RWPE1 (cell line): ENCODE results near the gene RNF123.

Experiments used
- CTCF ChIA-PET: fragments of 350-600 bp; sonication (Branson Sonifier 250); formaldehyde crosslinking; extraction: SDS; loops from one replicate; lab custom pipeline; 2021; lab: Yijun Ruan, JAX
- POLR2A ChIA-PET: fragments of 400-600 bp; formaldehyde crosslinking; extraction: SDS; loops from one replicate; lab custom pipeline; 2020; ENCODE audit warnings: antibody characterized with exemption; ENCODE audit not compliant: low non-redundant PET; lab: Yijun Ruan, JAX
- DNase-seq: peaks from one replicate; pipeline ENCODE4 v3.0.0; 2012; ENCODE audit warnings: low spot score
- H3K27ac ChIP-seq: fragments of 450-650 bp; 2 replicates; pipeline ENCODE4 v1.5.1; 2017
- TF ChIP-seq, protein P1 (sequence below): fragments of 450-650 bp; conservative IDR thresholded peaks from 2 replicates; pipeline ENCODE4 v1.5.1; 2017; ENCODE audit warnings: low read depth, mild to moderate bottlenecking

Gene RNF123

DNA sequence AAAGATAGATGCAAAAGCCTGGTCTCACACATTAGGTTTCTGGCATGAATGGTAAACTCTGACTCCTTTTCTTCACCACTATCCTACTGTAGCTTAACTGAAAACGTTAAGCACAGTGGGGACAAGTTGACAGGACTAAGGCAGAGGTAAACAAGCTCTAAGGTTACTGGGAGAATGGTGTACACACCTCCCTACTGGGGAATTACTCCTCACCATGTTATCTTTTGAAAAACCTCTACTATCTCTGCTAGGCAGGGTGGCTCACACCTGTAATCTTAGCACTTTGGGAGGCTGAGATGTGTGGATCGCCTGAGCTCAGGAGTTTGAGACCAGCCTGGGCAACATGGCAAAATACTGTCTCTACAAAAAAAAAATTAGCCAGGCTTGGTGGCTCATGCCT lies 67.8 kb downstream of the RNF123 start:
- POLR2A ChIA-PET = no interaction called here

DNA sequence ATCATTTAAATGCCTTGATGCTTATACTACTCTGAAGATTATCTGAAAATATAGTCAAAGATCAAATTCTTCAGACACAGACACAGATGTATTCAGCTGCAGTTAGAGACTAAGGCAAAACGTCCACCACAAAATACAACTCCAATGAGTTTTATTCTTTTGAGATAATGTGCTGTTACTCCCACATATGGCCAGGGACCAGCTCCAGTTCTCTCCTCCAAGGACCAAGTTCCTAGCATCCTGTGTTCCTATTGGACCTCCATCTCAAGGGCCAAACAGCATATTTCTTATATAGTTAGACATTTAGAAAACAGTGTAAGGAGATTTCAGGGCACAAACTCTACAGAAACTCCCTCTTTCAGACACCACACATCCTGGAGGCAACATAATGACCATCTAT lies 69.9 kb downstream of the RNF123 start:
- no peak overlapping the region for H3K27ac ChIP-seq
- CTCF ChIA-PET = no interaction called here
- TF ChIP-seq, protein P1, sequence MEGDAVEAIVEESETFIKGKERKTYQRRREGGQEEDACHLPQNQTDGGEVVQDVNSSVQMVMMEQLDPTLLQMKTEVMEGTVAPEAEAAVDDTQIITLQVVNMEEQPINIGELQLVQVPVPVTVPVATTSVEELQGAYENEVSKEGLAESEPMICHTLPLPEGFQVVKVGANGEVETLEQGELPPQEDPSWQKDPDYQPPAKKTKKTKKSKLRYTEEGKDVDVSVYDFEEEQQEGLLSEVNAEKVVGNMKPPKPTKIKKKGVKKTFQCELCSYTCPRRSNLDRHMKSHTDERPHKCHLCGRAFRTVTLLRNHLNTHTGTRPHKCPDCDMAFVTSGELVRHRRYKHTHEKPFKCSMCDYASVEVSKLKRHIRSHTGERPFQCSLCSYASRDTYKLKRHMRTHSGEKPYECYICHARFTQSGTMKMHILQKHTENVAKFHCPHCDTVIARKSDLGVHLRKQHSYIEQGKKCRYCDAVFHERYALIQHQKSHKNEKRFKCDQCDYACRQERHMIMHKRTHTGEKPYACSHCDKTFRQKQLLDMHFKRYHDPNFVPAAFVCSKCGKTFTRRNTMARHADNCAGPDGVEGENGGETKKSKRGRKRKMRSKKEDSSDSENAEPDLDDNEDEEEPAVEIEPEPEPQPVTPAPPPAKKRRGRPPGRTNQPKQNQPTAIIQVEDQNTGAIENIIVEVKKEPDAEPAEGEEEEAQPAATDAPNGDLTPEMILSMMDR = no peak
- DNase-seq = no peak
- POLR2A ChIA-PET = no interaction called here

More for the DNA sequence above, 67.8 kb downstream of the RNF123 start:
- no peak overlapping the region for H3K27ac ChIP-seq
- TF ChIP-seq, protein P1 = no peak
- no peak for DNase-seq
- CTCF ChIA-PET = interaction anchor here (1.3 kb wide), 1 partner anchor 13 kb away, joined by 3 read pairs; no protein-coding TSS in a partner anchor

DNA sequence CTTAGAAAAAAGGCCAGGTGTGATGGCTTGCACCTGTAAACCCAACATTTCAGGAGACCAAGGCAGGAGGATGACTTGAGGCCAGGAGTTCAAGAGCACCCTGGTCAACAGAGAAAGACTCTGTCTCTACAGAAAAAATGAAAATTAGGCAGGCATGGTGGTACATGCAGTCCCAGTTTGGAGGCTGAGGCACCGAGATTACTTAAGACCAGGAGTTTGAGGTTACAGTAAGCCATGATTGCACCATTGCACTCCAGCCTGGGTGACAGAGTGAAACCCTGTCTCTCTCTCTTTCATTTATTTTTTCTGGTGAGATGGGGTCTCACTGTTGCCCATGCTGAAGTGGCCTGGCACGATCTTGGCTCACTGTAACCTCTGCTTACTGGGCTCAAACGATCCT lies 72.3 kb downstream of the RNF123 start:
- H3K27ac ChIP-seq = peak overlapping the region; percentile 21; the same call in 1 of the 2 replicates
- DNase-seq = no peak
- TF ChIP-seq, protein P1 = no peak
- ChIA-PET POLR2A (no interaction called here), CTCF (no interaction called here)

DNA sequence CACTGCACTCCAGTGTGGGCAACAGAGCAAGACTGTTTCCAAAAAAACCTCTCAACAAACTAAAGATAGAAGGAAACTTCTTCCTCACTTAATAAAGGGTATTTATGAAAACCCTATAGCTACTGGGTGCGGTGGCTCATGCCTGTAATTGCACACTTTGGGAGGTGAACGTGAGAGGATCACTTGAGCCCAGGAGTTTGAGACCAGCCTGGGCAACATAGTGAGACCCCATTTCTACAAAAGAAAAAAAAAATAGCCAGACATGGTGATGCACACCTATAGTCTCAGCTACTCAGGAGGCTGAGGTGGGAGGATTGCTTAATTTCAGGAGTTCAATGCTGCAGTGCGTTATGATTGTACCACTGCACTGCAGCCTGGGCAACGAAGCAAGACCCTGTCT lies 74.6 kb downstream of the RNF123 start:
- TF ChIP-seq, protein P1 = no peak
- H3K27ac ChIP-seq = no peak overlapping the region
- CTCF ChIA-PET = no interaction called here
- POLR2A ChIA-PET = no interaction called here
- DNase-seq = no peak

DNA sequence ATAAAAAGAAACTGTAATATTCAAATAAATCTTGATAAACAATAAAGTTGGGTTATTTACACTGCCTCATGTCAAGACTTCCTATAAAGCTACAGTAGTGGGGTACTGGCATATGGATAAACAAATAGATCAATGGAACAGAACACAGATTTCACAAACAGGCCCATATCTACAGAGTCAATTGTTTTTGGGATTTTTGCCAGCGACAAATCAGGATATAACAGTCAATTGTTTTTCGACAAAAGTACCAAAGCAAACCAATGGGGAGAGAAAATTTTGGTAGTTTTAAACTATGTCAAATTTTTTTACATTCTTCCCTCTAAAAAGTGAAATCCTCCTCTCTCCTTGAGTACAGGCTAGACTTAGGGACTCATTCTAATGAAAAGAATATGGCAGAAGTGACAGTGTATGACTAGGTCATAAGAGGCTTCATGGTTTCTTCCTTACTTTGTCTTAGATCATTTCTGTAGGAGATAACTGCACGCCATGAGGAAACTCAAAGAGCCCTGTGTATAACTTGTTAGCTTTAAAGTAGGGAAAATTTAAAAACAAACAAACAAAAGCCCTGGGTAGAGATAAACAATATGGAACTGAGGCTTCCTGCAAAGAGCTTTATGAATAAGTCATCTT lies 80.0 kb downstream of the RNF123 start:
- DNase-seq = no peak
- H3K27ac ChIP-seq = no peak overlapping the region
- CTCF ChIA-PET = interaction anchor here (0.8 kb wide), 1 partner anchor 12 kb away, joined by 3 read pairs; no protein-coding TSS in a partner anchor
- POLR2A ChIA-PET = no interaction called here
- TF ChIP-seq, protein P1 = no peak

DNA sequence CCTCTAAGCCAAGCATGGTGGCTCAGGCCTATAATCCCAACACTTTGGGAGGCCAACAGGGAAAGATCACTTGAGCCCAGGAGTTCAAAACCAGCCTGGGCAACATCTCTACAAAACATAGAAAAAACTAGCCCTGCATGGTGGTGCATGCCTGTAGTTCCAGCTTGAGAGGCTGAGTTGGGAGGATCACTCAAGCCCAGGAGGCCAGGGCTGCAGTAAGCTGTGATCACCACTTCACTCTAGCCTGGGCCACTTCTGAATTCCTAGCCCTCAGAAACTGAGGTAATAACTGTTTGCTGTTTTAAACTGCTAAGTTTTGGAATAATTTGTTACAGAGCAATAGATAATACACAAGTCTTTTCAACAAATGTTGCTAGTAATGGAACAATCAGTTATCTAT lies 80.6 kb downstream of the RNF123 start:
- ChIA-PET CTCF (interaction anchor here (0.8 kb wide), 1 partner anchor 12 kb away, joined by 3 read pairs; no protein-coding TSS in a partner anchor), POLR2A (no interaction called here)
- TF ChIP-seq, protein P1 = no peak
- no peak for DNase-seq
- H3K27ac ChIP-seq = no peak overlapping the region
